ENCODE measurements around the gene ITGAE.

ITGAE gene

DNA sequence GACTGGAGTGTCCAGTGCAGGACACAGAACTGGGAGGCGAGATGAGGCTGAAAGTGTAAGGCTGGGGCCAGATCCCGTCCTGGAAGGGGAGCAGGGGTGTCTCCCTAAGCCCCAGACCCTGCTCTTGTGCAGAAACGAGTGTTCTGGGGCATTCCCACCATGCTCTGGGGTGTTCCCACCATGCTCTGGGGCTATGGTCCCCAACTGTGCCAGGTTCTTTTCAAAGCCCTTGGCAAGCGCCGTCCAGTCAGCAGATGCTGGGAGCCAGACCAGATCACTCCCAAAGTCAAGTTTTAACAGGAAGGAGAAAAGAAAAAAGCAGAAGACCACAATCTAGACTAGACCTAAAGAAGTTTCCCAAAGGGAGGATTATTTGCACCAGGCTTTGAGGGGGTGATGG is 135.2 kb downstream of the ITGAE start:
- no peaks in the 10 kb centered on the region for H3F3A ChIP-seq (ENCODE audit: insufficient read depth, low read length)
- no peaks in the 10 kb centered on the region for H3K27me3 ChIP-seq (replicated peaks; ENCODE audit: insufficient read depth, low read length)
- no peak overlapping the region for H3K27ac ChIP-seq (ENCODE audit: low read length)
- H3K9me2 ChIP-seq (replicated peaks; ENCODE audit: insufficient read depth, low read length) = no peaks in the 10 kb centered on the region
- no peak overlapping the region for H3K4me2 ChIP-seq (ENCODE audit: low read depth, low read length)
- H3K4me1 ChIP-seq (ENCODE audit: low read length) = peaks cover 3% of the 10 kb centered on the region; the same call in 1 of the 2 replicates
- H3K79me2 ChIP-seq (ENCODE audit: low read length) = peaks cover 19% of the 10 kb centered on the region
- H3K36me3 ChIP-seq (replicated peaks; ENCODE audit: insufficient read depth, low read length) = no peaks in the 10 kb centered on the region
- TF ChIP-seq EZH2phosphoT487 (IDR thresholded peaks at IDR 0.05; ENCODE audit: low read length) (no peak), EZH2 (optimal IDR thresholded peaks at IDR 0.05; ENCODE audit: low read depth, low read length) (no peak)
- TF ChIP-seq, protein P1, sequence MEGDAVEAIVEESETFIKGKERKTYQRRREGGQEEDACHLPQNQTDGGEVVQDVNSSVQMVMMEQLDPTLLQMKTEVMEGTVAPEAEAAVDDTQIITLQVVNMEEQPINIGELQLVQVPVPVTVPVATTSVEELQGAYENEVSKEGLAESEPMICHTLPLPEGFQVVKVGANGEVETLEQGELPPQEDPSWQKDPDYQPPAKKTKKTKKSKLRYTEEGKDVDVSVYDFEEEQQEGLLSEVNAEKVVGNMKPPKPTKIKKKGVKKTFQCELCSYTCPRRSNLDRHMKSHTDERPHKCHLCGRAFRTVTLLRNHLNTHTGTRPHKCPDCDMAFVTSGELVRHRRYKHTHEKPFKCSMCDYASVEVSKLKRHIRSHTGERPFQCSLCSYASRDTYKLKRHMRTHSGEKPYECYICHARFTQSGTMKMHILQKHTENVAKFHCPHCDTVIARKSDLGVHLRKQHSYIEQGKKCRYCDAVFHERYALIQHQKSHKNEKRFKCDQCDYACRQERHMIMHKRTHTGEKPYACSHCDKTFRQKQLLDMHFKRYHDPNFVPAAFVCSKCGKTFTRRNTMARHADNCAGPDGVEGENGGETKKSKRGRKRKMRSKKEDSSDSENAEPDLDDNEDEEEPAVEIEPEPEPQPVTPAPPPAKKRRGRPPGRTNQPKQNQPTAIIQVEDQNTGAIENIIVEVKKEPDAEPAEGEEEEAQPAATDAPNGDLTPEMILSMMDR (IDR thresholded peaks at IDR 0.05; ENCODE audit: low read length) = no peak
- DNase-seq = peak; percentile 3
- H3K4me3 ChIP-seq (ENCODE audit: low read length) = no peak overlapping the region
- no peak overlapping the region for H2AFZ ChIP-seq (ENCODE audit: low read length)
- H3K9me3 ChIP-seq (replicated peaks; ENCODE audit: insufficient read depth, low read length) = no peaks in the 10 kb centered on the region
- H3K9ac ChIP-seq (ENCODE audit: low read length) = no peak overlapping the region
- H4K20me1 ChIP-seq (ENCODE audit: insufficient read depth, low read length) = no peaks in the 10 kb centered on the region
